HepG2 (cell line): ENCODE results near the gene UBE3A. TPM values are rescaled to one million over a fixed set of nuclear protein-coding genes. Genes with fewer than 3 reads are reported as not detected.

Experiments used
- ATAC-seq: fragments of 200-7000 bp; cut with Tn5 transposase; 3 replicates; pipeline ENCODE4 v1.9.1; 2020; ENCODE audit warnings: mild to moderate bottlenecking, moderate library complexity
- BruUV-seq: library from RNA; stranded (reverse); fragments of 400-500 nt; replicated peaks from 2 replicates; lab custom pipeline; 2021; lab: Mats Ljungman, UMichigan
- CTCF ChIA-PET: fragments of 300-600 bp; formaldehyde crosslinking; extraction: SDS; loops from one replicate; lab custom pipeline; 2021; ENCODE audit warnings: low total read pairs, inconsistent platforms, low intra/inter-chr PET ratio; lab: Yijun Ruan, JAX
- POLR2A ChIA-PET: fragments of 350-600 bp; sonication (Branson Sonifier 250); formaldehyde crosslinking; loops from one replicate; lab custom pipeline; 2020; ENCODE audit warnings: antibody characterized with exemption, inconsistent platforms; lab: Yijun Ruan, JAX
- DNase-seq: peaks from one replicate; pipeline ENCODE4 v3.0.0-alpha.2; 2015; ENCODE audit warnings: low spot score
- FAIRE-seq: peaks from 3 replicates; lab custom pipeline; 2011; peaks lifted over from hg19 to GRCh38; lab: Jason Lieb, UNC
- H2AFZ ChIP-seq: one replicate; pipeline ENCODE4 v1.6.1; 2011; ENCODE audit warnings: low read length, inconsistent platforms
- H3K27ac ChIP-seq: fragments of 300-600 bp; 3 replicates; pipeline ENCODE4 v1.8.0; 2011; ENCODE audit warnings: mixed run types, mild to moderate bottlenecking, mixed read lengths, low read length, inconsistent platforms; ENCODE audit not compliant: insufficient read depth; ENCODE audit errors: extremely low read length
- H3K27me3 ChIP-seq, 2 experiments: fragments of 200-600 bp in 1 of 2; 2 replicates in 1 of 2; 3 replicates in 1 of 2; pipeline versions ENCODE4 v1.6.0 to v1.8.0; 2011; ENCODE audit warnings: low read length in 2 of 2, mild to moderate bottlenecking in 2 of 2, moderate library complexity in 2 of 2, inconsistent platforms in 1 of 2; ENCODE audit not compliant: insufficient read depth in 2 of 2, control insufficient read depth in 1 of 2
- H3K36me3 ChIP-seq, 2 experiments: fragments of 200-600 bp in 1 of 2; replicated peaks in 1 of 2; 2 replicates in 1 of 2; 3 replicates in 1 of 2; pipeline versions ENCODE4 v1.5.1 to v1.8.0; 2011; ENCODE audit warnings: low read length in 2 of 2, inconsistent platforms in 1 of 2; ENCODE audit not compliant: insufficient read depth in 2 of 2, control insufficient read depth in 1 of 2
- H3K4me1 ChIP-seq: 2 replicates; pipeline ENCODE4 v1.5.1; 2012; ENCODE audit warnings: low read length, inconsistent platforms; ENCODE audit not compliant: insufficient read depth
- H3K4me2 ChIP-seq: 2 replicates; pipeline ENCODE4 v1.6.0; 2011; ENCODE audit warnings: low read depth, low read length, inconsistent platforms
- H3K4me3 ChIP-seq, 3 experiments: fragments of 200-600 bp in 1 of 3; sonication (generic), shearing (Covaris generic) in 1 of 3; replicated peaks in 1 of 3; 2 replicates each; pipeline ENCODE4 v1.5.1; 2011 to 2016; ENCODE audit warnings: low read length in 3 of 3, inconsistent platforms in 2 of 3, low read depth in 2 of 3, mild to moderate bottlenecking in 2 of 3, control low read depth in 1 of 3, mixed read lengths in 1 of 3; ENCODE audit not compliant: insufficient read depth in 1 of 3
- H3K79me2 ChIP-seq: one replicate; pipeline ENCODE4 v1.6.1; 2011; ENCODE audit warnings: low read length, inconsistent platforms; ENCODE audit not compliant: insufficient read depth
- H3K9ac ChIP-seq: 2 replicates; pipeline ENCODE4 v1.6.0; 2011; ENCODE audit warnings: mild to moderate bottlenecking, low read depth, low read length, inconsistent platforms; ENCODE audit not compliant: insufficient read depth
- H3K9me3 ChIP-seq: 2 replicates; pipeline ENCODE4 v1.5.1; 2012; ENCODE audit warnings: mild to moderate bottlenecking, low read length
- H4K20me1 ChIP-seq: 2 replicates; pipeline ENCODE4 v1.6.0; 2011; ENCODE audit warnings: inconsistent platforms, mild to moderate bottlenecking, low read length, moderate library complexity; ENCODE audit not compliant: insufficient read depth
- ETV6 ChIP-seq: sonication (generic); formaldehyde crosslinking; conservative IDR thresholded peaks from 2 replicates; pipeline ENCODE4 v1.4.0; 2020; ENCODE audit warnings: missing genetic modification reagents
- HOXA9 ChIP-seq: sonication (generic); formaldehyde crosslinking; IDR thresholded peaks from 2 replicates; pipeline ENCODE4 v1.8.1; 2022; ENCODE audit warnings: missing genetic modification reagents, mild to moderate bottlenecking, moderate library complexity, borderline replicate concordance
- JUND ChIP-seq: sonication (generic); formaldehyde crosslinking; IDR thresholded peaks from 2 replicates; pipeline ENCODE4 v1.8.0; 2022; ENCODE audit warnings: mild to moderate bottlenecking, missing genetic modification reagents
- KLF12 ChIP-seq: sonication (generic); formaldehyde crosslinking; IDR thresholded peaks from 2 replicates; pipeline ENCODE4 v1.4.0; 2020; ENCODE audit warnings: missing genetic modification reagents, borderline replicate concordance
- KLF15 ChIP-seq: sonication (generic); formaldehyde crosslinking; IDR thresholded peaks from 2 replicates; pipeline ENCODE4 v1.8.1; 2023; ENCODE audit warnings: borderline replicate concordance, mild to moderate bottlenecking, inconsistent platforms, missing genetic modification reagents, mixed read lengths
- MATR3 ChIP-seq: sonication (generic); formaldehyde crosslinking; IDR thresholded peaks from 2 replicates; pipeline ENCODE4 v1.4.0; 2020; ENCODE audit warnings: missing genetic modification reagents
- MIER3 ChIP-seq: IDR thresholded peaks from 2 replicates; pipeline ENCODE4 v1.6.1; 2016; ENCODE audit warnings: missing compliant biosample characterization, borderline replicate concordance
- WGBS: methylation state at CpG from one replicate; pipeline ENCODE4 v1.1.6; 2017; ENCODE audit warnings: low lambda C conversion rate; 5-methylcytosine and 5-hydroxymethylcytosine counted together
- in situ Hi-C: cut with HindIII; loops from 2 replicates; pipeline ENCODE4 v1.10.0; 2017; ENCODE audit warnings: low pct_unique_long_range_greater_than_20kb; ENCODE audit not compliant: extremely low pct_ligation_motif_present
- intact Hi-C: fragments of 100-400 bp; cut with micrococcal nuclease; formaldehyde crosslinking; loops from one replicate; pipeline ENCODE4 v1.10.0; 2022; ENCODE audit not compliant: unreplicated experiment
- polyA plus RNA-seq, 8 experiments: library from polyadenylated mRNA; depleted of rRNA in 3 of 8; stranded (reverse) in 7 of 8; unstranded in 1 of 8; fragments of >200 nt; fragmentation: Illumina TruSeq in 4 of 8; extraction: Trizol in 4 of 8; gene quantifications; 2 replicates each; pipeline versions ENCODE4 v1.2.1 to v1.2.3, GENCODE V29; 2011 to 2016; ENCODE audit warnings: low read depth in 4 of 8, missing spikeins in 1 of 8, mixed read lengths in 1 of 8; ENCODE audit not compliant: insufficient read depth in 1 of 8
- total RNA-seq, 5 experiments: library from RNA; depleted of rRNA; stranded (reverse); fragments of >200 nt; fragmentation: Illumina TruSeq; extraction: Trizol; gene quantifications; 2 replicates each; pipeline ENCODE4 v1.2.3, GENCODE V29; 2016; ENCODE audit warnings: low read depth in 1 of 5
- TF ChIP-seq, protein P1 (sequence below): sonication (generic); formaldehyde crosslinking; IDR thresholded peaks from 2 replicates; pipeline ENCODE4 v1.8.0; 2022; ENCODE audit warnings: missing genetic modification reagents, mild to moderate bottlenecking, borderline replicate concordance
- TF ChIP-seq, protein P2 (sequence below): sonication (generic); formaldehyde crosslinking; IDR thresholded peaks from 2 replicates; pipeline ENCODE4 v1.5.0; 2020; ENCODE audit warnings: mild to moderate bottlenecking, missing genetic modification reagents

Gene UBE3A
- total and polyA plus RNA-seq, 2 of the 13 experiments (the other 11 are each of a cell fraction or from before 2014, with no cell fraction given): 17.3 to 80.5 TPM

DNA sequence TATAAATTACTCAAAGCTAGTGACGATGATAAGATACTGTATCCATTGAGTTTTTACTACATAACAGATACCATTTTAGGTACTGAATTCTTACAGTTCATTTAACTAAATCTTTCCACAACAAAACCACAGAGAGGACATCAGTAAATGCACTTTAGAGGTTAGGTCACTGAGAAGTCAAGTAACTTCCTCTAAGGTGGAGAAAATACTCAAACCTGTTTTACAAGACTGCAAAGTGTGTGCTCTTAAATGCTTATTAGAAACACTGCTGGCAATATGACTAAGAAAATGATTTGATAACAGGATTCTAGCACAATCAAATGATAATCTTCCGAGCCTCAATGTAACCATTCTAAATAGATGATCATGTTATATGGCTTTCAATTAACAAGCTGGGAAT, 99.4 kb downstream of the UBE3A start:
- peaks cover 9% of the 10 kb centered on the region for H3K9me3 ChIP-seq
- 96% methylated on average over 2 of the region's 2 CpGs for WGBS
- ATAC-seq: no peak

More for the DNA sequence above, 99.4 kb downstream of the UBE3A start:
- Histone ChIP-seq H3K4me2 (no peak overlapping the region), H3K27me3 (no peaks in the 10 kb centered on the region), H3K4me1 (no peaks in the 10 kb centered on the region), H3K9ac (no peak overlapping the region), H2AFZ (no peak overlapping the region), H3K36me3 (peaks cover 0 to 27% of the 10 kb centered on the region in 2 experiments; a peak in 4 of 5 replicates), H3K4me3 (no peak overlapping the region), H3K79me2 (no peaks in the 10 kb centered on the region), H4K20me1 (no peaks in the 10 kb centered on the region), H3K27ac (no peak overlapping the region)
- ChIA-PET POLR2A (no interaction called here), CTCF (no interaction called here)
- no peak for TF ChIP-seq ETV6 (CRISPR knock-in tag)
- no peak for TF ChIP-seq MIER3
- no peak for TF ChIP-seq MATR3 (CRISPR knock-in tag)
- no peak for TF ChIP-seq HOXA9 (CRISPR knock-in tag)
- TF ChIP-seq, protein P1, sequence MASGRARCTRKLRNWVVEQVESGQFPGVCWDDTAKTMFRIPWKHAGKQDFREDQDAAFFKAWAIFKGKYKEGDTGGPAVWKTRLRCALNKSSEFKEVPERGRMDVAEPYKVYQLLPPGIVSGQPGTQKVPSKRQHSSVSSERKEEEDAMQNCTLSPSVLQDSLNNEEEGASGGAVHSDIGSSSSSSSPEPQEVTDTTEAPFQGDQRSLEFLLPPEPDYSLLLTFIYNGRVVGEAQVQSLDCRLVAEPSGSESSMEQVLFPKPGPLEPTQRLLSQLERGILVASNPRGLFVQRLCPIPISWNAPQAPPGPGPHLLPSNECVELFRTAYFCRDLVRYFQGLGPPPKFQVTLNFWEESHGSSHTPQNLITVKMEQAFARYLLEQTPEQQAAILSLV (CRISPR knock-in tag): no peak
- no peak for TF ChIP-seq JUND (CRISPR knock-in tag)
- no peak for TF ChIP-seq KLF12
- TF ChIP-seq, protein P2, sequence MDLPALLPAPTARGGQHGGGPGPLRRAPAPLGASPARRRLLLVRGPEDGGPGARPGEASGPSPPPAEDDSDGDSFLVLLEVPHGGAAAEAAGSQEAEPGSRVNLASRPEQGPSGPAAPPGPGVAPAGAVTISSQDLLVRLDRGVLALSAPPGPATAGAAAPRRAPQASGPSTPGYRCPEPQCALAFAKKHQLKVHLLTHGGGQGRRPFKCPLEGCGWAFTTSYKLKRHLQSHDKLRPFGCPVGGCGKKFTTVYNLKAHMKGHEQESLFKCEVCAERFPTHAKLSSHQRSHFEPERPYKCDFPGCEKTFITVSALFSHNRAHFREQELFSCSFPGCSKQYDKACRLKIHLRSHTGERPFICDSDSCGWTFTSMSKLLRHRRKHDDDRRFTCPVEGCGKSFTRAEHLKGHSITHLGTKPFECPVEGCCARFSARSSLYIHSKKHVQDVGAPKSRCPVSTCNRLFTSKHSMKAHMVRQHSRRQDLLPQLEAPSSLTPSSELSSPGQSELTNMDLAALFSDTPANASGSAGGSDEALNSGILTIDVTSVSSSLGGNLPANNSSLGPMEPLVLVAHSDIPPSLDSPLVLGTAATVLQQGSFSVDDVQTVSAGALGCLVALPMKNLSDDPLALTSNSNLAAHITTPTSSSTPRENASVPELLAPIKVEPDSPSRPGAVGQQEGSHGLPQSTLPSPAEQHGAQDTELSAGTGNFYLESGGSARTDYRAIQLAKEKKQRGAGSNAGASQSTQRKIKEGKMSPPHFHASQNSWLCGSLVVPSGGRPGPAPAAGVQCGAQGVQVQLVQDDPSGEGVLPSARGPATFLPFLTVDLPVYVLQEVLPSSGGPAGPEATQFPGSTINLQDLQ (CRISPR knock-in tag): no peak
- TF ChIP-seq KLF15 (CRISPR knock-in tag): no peak
- FAIRE-seq: no peak
- BruUV-seq: no TSS peak
- in situ Hi-C loops: no loop called here
- no peak for DNase-seq
- intact Hi-C loops: no loop called here
